Stimulated activated CD8-positive, alpha-beta memory T cell treated with anti-CD3 and anti-CD28 coated beads, Interleukin-7, amount 100 ng/mL, for 4 hours (primary cell): Measurements from ENCODE around the gene PGA4.
"Not testable (repeated sequence)": the region's sequence is repeated elsewhere in the genome, so short reads cannot be mapped to it uniquely, and the experiment has no call there.

ENCODE experiments used
- DNase-seq, 2 donors: peaks; one replicate each; pipeline ENCODE4 v3.0.0-alpha.2; 2020; ENCODE audit warnings: low read depth in 2 of 2

Gene PGA4

DNA sequence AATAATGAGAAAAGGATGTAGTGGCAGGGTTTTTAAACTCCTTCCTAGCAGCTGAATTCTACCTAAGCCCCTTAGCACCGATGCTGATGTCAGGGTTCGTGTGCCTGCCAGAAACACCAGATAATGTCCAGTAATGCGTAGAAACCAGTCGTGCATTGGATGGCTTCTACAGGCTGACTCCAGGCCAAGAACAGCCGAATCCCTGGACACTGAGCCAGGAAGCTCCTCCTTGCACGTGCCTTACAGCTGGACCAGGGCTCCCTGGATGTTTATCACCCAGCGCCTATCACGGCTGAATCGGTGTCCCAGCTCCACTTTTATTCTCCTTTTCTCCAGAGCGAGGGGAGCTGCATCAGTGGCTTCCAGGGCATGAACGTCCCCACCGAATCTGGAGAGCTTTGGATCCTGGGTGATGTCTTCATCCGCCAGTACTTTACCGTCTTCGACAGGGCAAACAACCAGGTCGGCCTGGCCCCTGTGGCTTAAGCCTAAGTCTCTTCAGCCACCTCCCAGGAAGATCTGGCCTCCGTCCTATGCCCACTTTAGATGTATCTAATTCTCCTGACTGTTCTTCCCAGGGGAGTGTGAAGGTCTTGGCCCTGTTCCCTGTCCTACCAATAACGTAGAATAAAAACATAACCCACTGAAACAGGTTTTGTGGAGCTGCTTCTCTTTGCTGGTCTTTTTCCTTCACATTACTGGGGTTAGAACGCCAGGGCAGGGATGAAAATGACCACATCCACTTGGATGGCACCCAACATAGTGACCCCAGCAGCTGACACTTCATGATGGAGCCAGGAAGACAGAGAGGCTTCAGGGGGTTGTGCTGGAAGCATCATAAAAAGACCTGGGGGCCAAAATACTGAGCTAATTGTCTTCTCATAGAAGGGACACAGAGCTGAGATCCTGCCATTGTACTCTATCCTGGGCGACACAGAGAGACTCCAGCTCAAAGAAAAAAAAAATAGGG is 28.9 kb downstream of the PGA4 start:
- DNase-seq, result not testable (repeated sequence)

- DNase-seq, result not testable (repeated sequence)
Observed at GRCh38 chr11:61252332-61252731, 30.2 kb downstream of the PGA4 start.

DNA sequence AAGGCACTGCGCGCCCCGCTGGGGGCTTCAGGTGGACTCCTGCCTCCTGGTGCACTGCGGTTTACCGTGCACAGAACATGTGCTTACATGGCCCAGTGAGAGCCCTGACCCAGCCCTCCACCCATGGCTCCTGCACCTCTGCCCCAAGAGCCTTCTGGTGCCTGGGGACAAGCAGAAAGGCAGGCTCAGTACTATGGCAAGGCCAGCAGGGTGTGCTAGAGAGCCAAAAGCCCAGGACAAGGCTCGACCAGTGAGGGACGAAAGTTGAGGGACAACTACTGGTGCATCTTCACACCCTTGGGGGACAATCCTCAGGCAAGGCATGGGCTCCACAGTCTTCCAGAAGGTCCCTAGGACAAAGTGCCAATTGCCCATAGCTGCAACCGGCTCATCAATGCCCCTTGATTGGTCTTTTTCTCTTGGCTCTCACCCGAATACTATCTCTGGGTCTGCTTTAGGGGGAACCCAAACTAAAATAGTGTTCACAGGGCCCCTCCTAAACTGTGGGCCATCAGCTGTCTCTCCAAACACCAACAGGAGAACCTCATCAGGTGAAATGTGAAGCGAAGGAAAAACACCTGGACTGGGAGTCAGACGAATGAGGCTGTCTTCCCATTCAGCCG is 32.4 kb downstream of the PGA4 start:
- peak; percentile 17 to 30 for DNase-seq

GRCh38 chr11:61256710-61257482 is 34.7 kb downstream of the PGA4 start:
- no peak for DNase-seq

DNA sequence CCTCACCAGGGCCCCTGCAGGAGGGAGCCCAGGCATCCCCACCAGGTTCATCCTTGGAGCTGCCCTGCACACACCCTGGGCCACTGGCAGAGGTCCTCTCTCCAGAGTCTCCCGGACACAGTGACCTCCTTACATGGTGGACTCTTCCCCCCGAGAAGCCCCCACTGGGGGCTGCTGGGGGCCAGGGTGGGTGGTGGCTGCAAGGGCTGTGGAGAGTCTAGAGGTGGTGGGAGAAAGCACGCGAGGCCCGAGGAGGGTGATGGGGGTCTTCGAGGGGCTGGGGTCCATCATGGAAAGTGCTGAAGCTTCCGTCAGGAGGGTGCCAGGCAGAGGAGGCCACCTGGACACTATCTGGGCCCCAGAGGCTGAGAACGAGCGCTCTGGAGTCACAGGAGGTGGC is 36.4 kb downstream of the PGA4 start:
- DNase-seq, result no peak

DNA sequence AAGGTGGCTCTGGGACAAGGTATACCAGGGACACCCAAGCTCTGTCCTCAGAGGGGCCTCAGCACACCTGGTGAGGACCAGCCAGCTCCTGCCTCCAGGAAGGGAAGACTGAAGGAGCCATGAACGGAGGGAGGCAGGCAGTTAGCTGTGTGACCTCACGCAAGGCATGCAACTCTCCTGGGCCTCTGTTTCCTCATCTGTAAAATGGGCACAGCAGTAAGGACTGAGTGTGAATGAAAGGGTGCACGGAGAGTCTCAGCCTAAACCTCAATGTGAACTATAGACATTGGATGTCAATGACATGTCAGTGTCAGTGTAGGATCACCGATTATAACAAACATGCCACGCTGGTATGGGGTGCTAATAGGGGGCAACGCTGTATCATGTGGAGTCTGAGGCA is 37.2 kb downstream of the PGA4 start:
- no peak for DNase-seq

GRCh38 chr11:61264371-61264770 is 42.2 kb downstream of the PGA4 start:
- no peak for DNase-seq

DNA sequence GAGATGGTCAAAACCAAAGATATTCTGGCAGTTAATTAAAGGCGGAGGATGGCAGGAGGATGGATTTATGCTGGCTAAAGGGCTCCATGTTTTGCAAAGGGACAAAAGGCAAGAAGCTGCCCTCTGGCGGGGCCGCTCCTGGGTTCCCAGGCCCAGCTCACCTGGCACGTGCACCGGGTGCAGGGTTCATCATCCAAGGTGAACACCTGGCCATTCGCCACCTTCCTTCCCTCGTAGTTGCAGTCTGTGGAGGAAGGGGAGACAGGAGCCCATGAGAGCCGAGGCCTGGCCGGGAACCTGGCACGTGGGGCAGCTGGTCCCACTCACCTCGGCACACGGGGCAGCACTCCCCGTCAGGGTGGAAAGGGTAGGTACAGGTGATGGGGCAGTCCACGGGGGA is 42.6 kb downstream of the PGA4 start:
- no peak for DNase-seq

GRCh38 chr11:61265357-61265756 is 43.2 kb downstream of the PGA4 start:
- no peak for DNase-seq

DNA sequence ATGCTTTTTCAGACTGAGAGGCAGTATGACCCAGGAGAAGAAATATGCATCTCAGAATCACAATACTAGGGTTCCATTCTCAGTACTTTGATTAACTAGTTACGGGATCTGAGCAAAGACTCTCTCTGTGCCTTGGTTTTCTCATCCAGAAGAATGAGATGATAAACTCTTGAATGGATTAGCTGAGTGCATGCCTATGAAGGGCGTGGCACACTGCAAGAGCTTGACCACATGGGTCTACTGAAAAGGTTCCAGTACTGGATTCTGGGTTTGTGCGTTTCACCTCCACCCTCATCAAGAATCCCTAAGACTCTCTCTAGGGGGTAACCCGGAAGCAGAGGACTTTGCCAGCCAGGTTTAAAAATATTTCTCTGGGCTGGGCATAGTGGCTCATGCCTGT is 44.5 kb downstream of the PGA4 start:
- no peak for DNase-seq

DNA sequence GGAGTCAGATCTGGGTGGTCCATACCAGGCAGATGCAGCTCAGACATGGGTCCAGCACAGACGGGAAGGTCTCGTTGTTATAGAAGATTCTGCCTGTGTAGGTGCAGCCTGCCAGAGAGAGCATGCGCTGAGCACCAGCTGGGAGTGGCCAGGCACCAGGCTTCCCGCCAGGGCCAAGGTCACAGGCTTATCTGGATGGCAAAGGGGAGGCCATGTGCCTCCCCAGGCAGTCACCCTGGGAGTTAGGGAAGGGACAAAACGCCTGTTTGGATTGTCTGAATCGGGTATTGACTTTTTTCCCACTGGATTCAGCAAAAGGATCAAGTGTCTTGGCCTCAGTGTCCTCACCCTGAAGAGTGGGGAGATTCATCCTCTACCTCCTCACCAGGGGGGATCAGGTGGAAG is 45.3 kb downstream of the PGA4 start:
- DNase-seq, result no peak

DNA sequence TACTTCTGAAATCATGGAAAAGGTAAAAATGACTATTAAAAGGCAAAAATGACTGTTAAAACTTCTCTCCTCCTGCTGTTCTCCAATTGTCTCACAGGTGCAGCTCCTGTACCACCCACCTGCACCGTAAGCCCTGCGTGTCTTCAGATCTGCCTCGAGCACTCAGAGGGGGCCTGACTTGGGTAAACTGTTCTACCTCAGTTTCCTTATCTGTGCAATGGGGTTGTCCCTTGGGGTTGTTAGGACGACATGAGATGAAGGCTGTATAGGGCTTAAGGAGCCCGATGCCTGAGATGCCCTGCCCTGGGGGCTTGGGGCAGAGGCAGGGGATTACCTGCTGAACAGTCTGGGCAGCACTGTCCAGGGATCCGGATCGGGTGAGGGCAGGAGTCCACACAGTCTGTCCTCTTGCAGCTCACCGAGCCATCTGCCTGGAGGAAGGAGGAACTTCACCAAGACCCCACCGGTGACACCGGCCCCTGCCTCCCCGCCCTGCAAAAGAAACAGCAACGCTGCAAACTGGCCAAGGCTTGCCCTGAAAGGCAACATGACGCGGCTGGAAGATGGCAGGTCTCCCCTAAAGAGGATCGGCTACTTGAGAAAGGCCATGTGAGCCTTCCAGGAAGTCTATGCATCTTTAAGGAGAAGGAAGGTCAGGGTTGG is 46.6 kb downstream of the PGA4 start:
- no peak for DNase-seq

- DNase-seq, result no peak
Observed at GRCh38 chr11:61270354-61271076, 48.4 kb downstream of the PGA4 start.

GRCh38 chr11:61272731-61273130 is 50.6 kb downstream of the PGA4 start:
- no peak for DNase-seq

GRCh38 chr11:61273178-61274078 is 51.3 kb downstream of the PGA4 start:
- DNase-seq, result no peak

DNA sequence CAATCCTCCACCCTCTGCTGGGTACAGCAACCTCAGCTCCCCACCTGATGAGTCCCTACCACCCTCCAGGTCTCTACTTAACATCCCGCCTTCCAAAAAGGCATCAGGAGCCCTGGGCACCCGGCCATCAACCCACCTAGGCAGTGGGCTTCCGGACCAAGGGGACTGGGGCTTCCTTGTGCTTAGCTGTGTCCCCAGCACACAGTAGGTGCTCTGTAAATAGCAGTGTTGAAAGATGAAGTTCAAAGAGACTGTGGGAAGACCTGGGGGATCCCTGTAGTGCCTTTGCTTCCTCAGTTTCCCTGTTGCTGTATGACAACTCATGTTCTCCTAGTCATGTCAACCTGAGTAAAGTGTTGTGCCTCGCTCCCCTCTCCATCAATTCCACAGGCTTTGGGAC is 51.9 kb downstream of the PGA4 start:
- DNase-seq, result no peak

DNA sequence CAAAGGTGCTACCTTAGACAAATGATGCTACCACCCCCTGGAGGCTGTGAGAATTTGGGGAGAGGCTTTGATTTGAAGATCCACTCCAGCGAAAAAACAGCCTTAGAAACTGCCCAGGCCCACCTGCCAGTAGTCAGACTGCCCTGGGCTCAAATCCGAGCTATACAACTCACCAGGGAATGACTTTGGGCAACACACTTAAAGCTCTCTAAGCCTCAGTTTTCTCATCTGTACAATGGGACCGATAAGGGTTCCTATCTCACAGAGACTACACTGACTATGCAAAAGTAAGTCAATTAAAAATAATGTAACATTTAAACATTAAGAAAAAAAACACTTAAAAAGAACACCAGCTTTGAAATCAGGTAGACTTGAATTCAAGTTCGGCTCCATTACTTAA is 53.0 kb downstream of the PGA4 start:
- no peak for DNase-seq

DNA sequence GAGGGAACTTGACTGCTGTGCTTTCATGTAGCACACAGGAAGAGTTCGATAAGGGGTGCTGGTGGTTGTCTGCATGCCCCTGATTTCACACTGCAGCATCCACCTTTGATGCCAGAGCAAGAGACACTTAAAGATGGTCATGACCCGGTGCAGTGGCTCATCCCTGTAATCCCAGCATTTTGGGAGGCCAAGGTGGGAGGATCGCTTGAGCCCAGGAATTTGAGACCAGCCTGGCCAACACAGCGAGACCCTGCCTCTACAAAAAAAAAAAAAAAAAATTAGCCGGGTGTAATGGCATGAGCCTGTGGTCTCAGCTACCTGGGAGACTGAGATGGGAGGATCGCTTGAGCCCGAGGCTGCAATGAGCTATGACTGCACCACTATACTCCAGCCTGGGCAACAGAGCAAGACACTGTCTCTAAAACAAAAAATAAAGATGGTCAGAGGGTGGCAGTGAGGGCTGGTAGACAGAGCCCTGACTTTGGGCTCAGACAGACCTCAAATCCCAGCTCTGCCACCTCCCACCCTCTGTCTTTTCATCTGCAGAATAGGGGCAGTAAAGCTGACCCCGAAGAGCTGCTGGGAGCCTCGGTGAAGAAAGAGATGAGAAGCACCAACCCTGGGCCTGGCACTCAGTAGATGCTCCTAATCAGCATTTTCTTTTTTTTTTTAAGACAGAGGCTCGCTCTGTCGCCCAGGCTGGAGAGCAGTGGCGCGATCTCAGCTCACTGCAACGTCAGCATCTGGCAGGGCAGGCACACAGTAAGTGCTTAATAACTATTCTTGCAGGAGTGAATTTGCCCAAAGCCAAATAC is 55.2 kb downstream of the PGA4 start:
- DNase-seq, result no peak

DNA sequence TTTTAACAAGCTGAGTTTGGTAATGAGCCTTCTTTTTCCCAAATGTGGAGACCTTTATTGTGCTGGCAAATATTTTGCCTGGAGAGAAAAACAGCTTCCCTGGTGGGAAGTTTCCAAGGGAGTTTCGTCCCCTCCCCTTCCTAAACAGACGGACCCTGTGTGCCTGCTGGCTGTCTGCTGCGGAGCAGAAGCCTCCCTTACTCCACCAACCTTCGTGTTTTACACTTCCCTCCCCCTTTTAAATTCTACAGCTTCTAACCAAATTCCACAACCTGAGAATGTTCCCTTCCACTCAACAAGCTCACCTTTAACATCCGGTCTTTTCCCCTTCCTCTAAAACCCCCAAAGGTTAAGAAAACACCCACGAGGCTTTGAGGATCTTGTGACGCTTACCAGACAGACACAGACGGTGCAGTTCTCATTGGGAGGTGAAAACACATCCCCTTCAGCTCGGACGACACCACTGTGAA is 55.9 kb downstream of the PGA4 start:
- no peak for DNase-seq
